ENCODE measurements around the gene P3R3URF.

P3R3URF gene

GRCh38 chr1:46131712-46132528 is 44.4 kb downstream of the P3R3URF start:
- peak in 1 of 2 donors; percentile 19 for DNase-seq (ENCODE audit: low read depth in 2 of 2)

GRCh38 chr1:46131093-46131492 is 45.2 kb downstream of the P3R3URF start:
- DNase-seq (ENCODE audit: low read depth in 2 of 2): no peak

- DNase-seq (ENCODE audit: low read depth in 2 of 2): no peak
Observed at GRCh38 chr1:46130606-46131005, 45.7 kb downstream of the P3R3URF start.

GRCh38 chr1:46130121-46130520 is 46.2 kb downstream of the P3R3URF start:
- no peak for DNase-seq (ENCODE audit: low read depth in 2 of 2)

- DNase-seq (ENCODE audit: low read depth in 2 of 2): no peak
Observed at GRCh38 chr1:46128344-46128743, 47.9 kb downstream of the P3R3URF start.
